Globus pallidus (tissue), 1 donor: Measurements from ENCODE around the gene EAF1.
"Not testable (repeated sequence)": the region's sequence is repeated elsewhere in the genome, so short reads cannot be mapped to it uniquely, and the experiment has no call there.

Source experiments
- DNase-seq: peaks from one replicate; pipeline ENCODE4 v3.0.0-alpha.2; 2015; ENCODE audit warnings: low spot score

Gene EAF1

GRCh38 chr3:15452156-15452555, 24.8 kb downstream of the EAF1 start:
- no peak for DNase-seq

GRCh38 chr3:15452961-15453360, 25.6 kb downstream of the EAF1 start:
- no peak for DNase-seq

- DNase-seq, result no peak
These were observed 26.1 kb downstream of the EAF1 start for GRCh38 chr3:15453501-15453900.

GRCh38 chr3:15453991-15454625, 26.7 kb downstream of the EAF1 start:
- DNase-seq, result no peak

- no peak for DNase-seq
These were observed 27.6 kb downstream of the EAF1 start for GRCh38 chr3:15454965-15455364.

GRCh38 chr3:15455756-15456155, 28.4 kb downstream of the EAF1 start:
- no peak for DNase-seq

GRCh38 chr3:15456321-15456720, 28.9 kb downstream of the EAF1 start:
- no peak for DNase-seq

- not testable (repeated sequence) for DNase-seq
These were observed 29.5 kb downstream of the EAF1 start for GRCh38 chr3:15456915-15457314.

- DNase-seq, result no peak
These were observed 30.9 kb downstream of the EAF1 start for GRCh38 chr3:15458212-15458780.

- DNase-seq, result no peak
These were observed 33.6 kb downstream of the EAF1 start for GRCh38 chr3:15460891-15461531.

- no peak for DNase-seq
These were observed 35.1 kb downstream of the EAF1 start for GRCh38 chr3:15462451-15462850.

GRCh38 chr3:15465876-15466585, 38.6 kb downstream of the EAF1 start:
- no peak for DNase-seq

- no peak for DNase-seq
These were observed 40.1 kb downstream of the EAF1 start for GRCh38 chr3:15467227-15468181.

GRCh38 chr3:15470261-15470660, 42.9 kb downstream of the EAF1 start:
- DNase-seq, result no peak

GRCh38 chr3:15470849-15471248, 43.5 kb downstream of the EAF1 start:
- DNase-seq, result no peak

- DNase-seq, result no peak
These were observed 44.5 kb downstream of the EAF1 start for GRCh38 chr3:15471861-15472260.

GRCh38 chr3:15475161-15475560, 47.8 kb downstream of the EAF1 start:
- DNase-seq, result no peak

- no peak for DNase-seq
These were observed 49.0 kb downstream of the EAF1 start for GRCh38 chr3:15476378-15476777.

GRCh38 chr3:15477951-15478639, 50.7 kb downstream of the EAF1 start:
- no peak for DNase-seq

GRCh38 chr3:15478640-15478979, 51.2 kb downstream of the EAF1 start:
- no peak for DNase-seq
